ENCODE results near the gene FOXA1. TPM values are rescaled to one million over a fixed set of nuclear protein-coding genes. Genes with fewer than 3 reads are reported as not detected.

Gene FOXA1
- total RNA-seq, 1 experiment from 2014 or later = 11.2 TPM

- H3K9me3 Mint-ChIP-seq (ENCODE audit: unreplicated experiment) = no peaks in the 10 kb centered on the region
- ChIA-PET CTCF (interaction anchor here (0.6 kb wide), 2 partner anchors 278 to 332 kb away, joined by 3 read pairs; no protein-coding TSS in a partner anchor), POLR2A (interaction anchor here (0.6 to 0.7 kb wide), 2 partner anchors 34 to 81 kb away, joined by 3 read pairs; no protein-coding TSS in a partner anchor)
- no peak overlapping the region for H3K27ac Mint-ChIP-seq (ENCODE audit: low read depth, unreplicated experiment)
- peaks cover 6% of the 10 kb centered on the region for H3K4me1 Mint-ChIP-seq (ENCODE audit: insufficient read depth, unreplicated experiment)
- intact Hi-C loops (cut with micrococcal nuclease) = no loop called here
- no peaks in the 10 kb centered on the region for H3K36me3 Mint-ChIP-seq (ENCODE audit: insufficient read depth, unreplicated experiment)
- BruUV-seq (replicated peaks) = no TSS peak
- DNase-seq (ENCODE audit: unreplicated experiment) = peak; percentile 30
- no peak for TF ChIP-seq CTCF (IDR thresholded peaks at IDR 0.05; ENCODE audit: unreplicated experiment)
- no peak overlapping the region for H3K4me3 Mint-ChIP-seq (ENCODE audit: unreplicated experiment)
- no peaks in the 10 kb centered on the region for H3K27me3 Mint-ChIP-seq (ENCODE audit: insufficient read depth, unreplicated experiment)
These were observed 49.9 kb downstream of the FOXA1 start for GRCh38 chr14:37545174-37545573.

GRCh38 chr14:37544407-37544806, 50.6 kb downstream of the FOXA1 start:
- Mint-ChIP-seq H3K4me3 (ENCODE audit: unreplicated experiment) (no peak overlapping the region), H3K4me1 (ENCODE audit: insufficient read depth, unreplicated experiment) (peaks cover 6% of the 10 kb centered on the region), H3K27me3 (ENCODE audit: insufficient read depth, unreplicated experiment) (no peaks in the 10 kb centered on the region), H3K27ac (ENCODE audit: low read depth, unreplicated experiment) (no peak overlapping the region), H3K36me3 (ENCODE audit: insufficient read depth, unreplicated experiment) (no peaks in the 10 kb centered on the region), H3K9me3 (ENCODE audit: unreplicated experiment) (no peaks in the 10 kb centered on the region)
- BruUV-seq (replicated peaks) = no TSS peak
- POLR2A ChIA-PET = interaction anchor here (0.6 to 0.7 kb wide), 2 partner anchors 33 to 81 kb away, joined by 3 read pairs; no protein-coding TSS in a partner anchor
- intact Hi-C loops (cut with micrococcal nuclease) = no loop called here
- CTCF ChIA-PET = no interaction called here
- no peak for TF ChIP-seq CTCF (IDR thresholded peaks at IDR 0.05; ENCODE audit: unreplicated experiment)
- DNase-seq (ENCODE audit: unreplicated experiment) = peak; percentile 32

GRCh38 chr14:37539992-37540391, 55.1 kb downstream of the FOXA1 start:
- BruUV-seq (replicated peaks) = no TSS peak
- Mint-ChIP-seq H3K27ac (ENCODE audit: low read depth, unreplicated experiment) (no peak overlapping the region), H3K27me3 (ENCODE audit: insufficient read depth, unreplicated experiment) (no peaks in the 10 kb centered on the region), H3K36me3 (ENCODE audit: insufficient read depth, unreplicated experiment) (no peaks in the 10 kb centered on the region), H3K4me1 (ENCODE audit: insufficient read depth, unreplicated experiment) (peaks cover 6% of the 10 kb centered on the region), H3K9me3 (ENCODE audit: unreplicated experiment) (no peaks in the 10 kb centered on the region), H3K4me3 (ENCODE audit: unreplicated experiment) (no peak overlapping the region)
- ChIA-PET POLR2A (no interaction called here), CTCF (no interaction called here)
- intact Hi-C loops (cut with micrococcal nuclease) = no loop called here
- DNase-seq (ENCODE audit: unreplicated experiment) = no peak
- TF ChIP-seq CTCF (IDR thresholded peaks at IDR 0.05; ENCODE audit: unreplicated experiment) = no peak

Other genes starting within 250 kb of the FOXA1 start
- 0.96 and 0.98 TPM in 2 replicates for gene TTC6, start 380 bp upstream of the FOXA1 start, total RNA-seq (2022)